HEK293 (cell line): ENCODE results near the gene SLCO6A1.
A peak's percentile ranks its signal among the peaks of the same experiment; 100 is the strongest.

Experiments used
- CTCF ChIA-PET: fragments of 350-600 bp; formaldehyde crosslinking; extraction: SDS; loops from one replicate; lab custom pipeline; 2021; ENCODE audit warnings: antibody characterized with exemption; lab: Yijun Ruan, JAX
- POLR2A ChIA-PET: fragments of 300-600 bp; formaldehyde crosslinking; extraction: SDS; loops from one replicate; lab custom pipeline; 2020; ENCODE audit warnings: antibody characterized with exemption, inconsistent platforms; lab: Yijun Ruan, JAX
- H3K27ac ChIP-seq: fragments of 200-500 bp; sonication (Bioruptor generic); 2 replicates; pipeline ENCODE4 v1.5.1; 2014; ENCODE audit warnings: low read depth, low read length, control low read depth, inconsistent platforms; ENCODE audit errors: extremely low read depth
- H3K36me3 ChIP-seq, 2 experiments: fragments of 200-500 bp in 1 of 2; sonication (Bioruptor generic) in 1 of 2; 1 replicate in 1 of 2; 2 replicates in 1 of 2; pipeline ENCODE4 v1.5.1; 2014 to 2017; ENCODE audit warnings: inconsistent platforms in 2 of 2, low read length in 2 of 2; ENCODE audit not compliant: control insufficient read depth in 2 of 2, insufficient read depth in 1 of 2
- H3K4me1 ChIP-seq: fragments of 200-500 bp; sonication (Bioruptor generic); 2 replicates; pipeline ENCODE4 v1.5.1; 2014; ENCODE audit warnings: mild to moderate bottlenecking, low read length, inconsistent platforms; ENCODE audit not compliant: control insufficient read depth, insufficient read depth
- H3K4me3 ChIP-seq: 2 replicates; pipeline ENCODE4 v1.5.1; 2011; ENCODE audit warnings: low read depth, mild to moderate bottlenecking, control low read depth, low read length, moderate library complexity
- H3K9me3 ChIP-seq: fragments of 200-500 bp; sonication (Bioruptor generic); 2 replicates; pipeline ENCODE4 v1.5.1; 2014; ENCODE audit warnings: low read depth, low read length, inconsistent platforms; ENCODE audit not compliant: control insufficient read depth, insufficient read depth
- BCL11B ChIP-seq: fragments of 450-650 bp; formaldehyde crosslinking; IDR thresholded peaks from 2 replicates; pipeline ENCODE4 v1.5.1; 2016; ENCODE audit warnings: low read depth, missing biosample characterization, missing genetic modification characterization
- HOXC10 ChIP-seq: sonication (generic); formaldehyde crosslinking; IDR thresholded peaks from 2 replicates; pipeline ENCODE4 v1.8.1; 2023; ENCODE audit warnings: mild to moderate bottlenecking, missing genetic modification reagents
- IKZF3 ChIP-seq: fragments of 450-650 bp; IDR thresholded peaks from 2 replicates; pipeline ENCODE4 v1.5.0; 2018; ENCODE audit warnings: missing biosample characterization, mild to moderate bottlenecking, missing genetic modification characterization, moderate library complexity
- PBX3 ChIP-seq: sonication (generic); formaldehyde crosslinking; IDR thresholded peaks from 2 replicates; pipeline ENCODE4 v1.8.1; 2022; ENCODE audit warnings: mild to moderate bottlenecking, moderate library complexity, missing genetic modification reagents
- SETDB1 ChIP-seq: IDR thresholded peaks from one replicate; pipeline ENCODE4 v1.6.1; 2017; ENCODE audit warnings: mild to moderate bottlenecking, low read length, moderate library complexity, mixed read lengths; ENCODE audit not compliant: insufficient read length
- TRIM28 ChIP-seq: IDR thresholded peaks from 2 replicates; pipeline ENCODE4 v1.6.1; 2011; ENCODE audit warnings: low read length, control low read depth, borderline replicate concordance
- WT1 ChIP-seq: fragments of 450-650 bp; formaldehyde crosslinking; IDR thresholded peaks from 2 replicates; pipeline ENCODE4 v1.5.1; 2016; ENCODE audit warnings: missing biosample characterization, missing genetic modification characterization
- ZFP41 ChIP-seq: fragments of 450-650 bp; formaldehyde crosslinking; IDR thresholded peaks from 2 replicates; pipeline ENCODE4 v1.5.1; 2016; ENCODE audit warnings: missing biosample characterization, missing genetic modification characterization, borderline replicate concordance
- ZNF114 ChIP-seq: fragments of 450-650 bp; formaldehyde crosslinking; IDR thresholded peaks from 2 replicates; pipeline ENCODE4 v1.5.0; 2017; ENCODE audit warnings: missing biosample characterization, missing genetic modification characterization
- ZNF140 ChIP-seq: fragments of 450-650 bp; formaldehyde crosslinking; IDR thresholded peaks from 2 replicates; pipeline ENCODE4 v1.5.1; 2016; ENCODE audit warnings: missing biosample characterization, missing genetic modification characterization
- ZNF174 ChIP-seq: fragments of 450-650 bp; formaldehyde crosslinking; IDR thresholded peaks from 2 replicates; pipeline ENCODE4 v1.5.0; 2017; ENCODE audit warnings: missing biosample characterization, mild to moderate bottlenecking, missing genetic modification characterization
- ZNF175 ChIP-seq: fragments of 450-650 bp; formaldehyde crosslinking; IDR thresholded peaks from 2 replicates; pipeline ENCODE4 v1.5.1; 2016; ENCODE audit warnings: missing biosample characterization, missing genetic modification characterization
- ZNF324 ChIP-seq: fragments of 450-650 bp; formaldehyde crosslinking; IDR thresholded peaks from 2 replicates; pipeline ENCODE4 v1.5.1; 2016; ENCODE audit warnings: missing biosample characterization, missing genetic modification characterization
- ZNF341 ChIP-seq: fragments of 450-650 bp; formaldehyde crosslinking; IDR thresholded peaks from 2 replicates; pipeline ENCODE4; 2016; ENCODE audit warnings: low read depth, missing biosample characterization, missing genetic modification characterization
- ZNF416 ChIP-seq: fragments of 450-650 bp; formaldehyde crosslinking; IDR thresholded peaks from 2 replicates; pipeline ENCODE4 v1.5.1; 2016; ENCODE audit warnings: missing biosample characterization, missing genetic modification characterization
- ZNF513 ChIP-seq: fragments of 450-650 bp; IDR thresholded peaks from 2 replicates; pipeline ENCODE4 v1.5.1; 2018; ENCODE audit warnings: missing biosample characterization, missing genetic modification characterization
- ZNF776 ChIP-seq: fragments of 450-650 bp; formaldehyde crosslinking; IDR thresholded peaks from 2 replicates; pipeline ENCODE4 v1.5.0; 2017; ENCODE audit warnings: missing biosample characterization, missing genetic modification characterization, borderline replicate concordance
- TF ChIP-seq, protein P1 (sequence below): fragments of 450-650 bp; formaldehyde crosslinking; IDR thresholded peaks from 2 replicates; pipeline ENCODE4 v1.5.1; 2016; ENCODE audit warnings: missing biosample characterization, missing genetic modification characterization
- TF ChIP-seq, protein P2 (sequence below): fragments of 450-650 bp; formaldehyde crosslinking; IDR thresholded peaks from 2 replicates; pipeline ENCODE4 v1.5.1; 2016; ENCODE audit warnings: missing biosample characterization, missing genetic modification characterization
- TF ChIP-seq, protein P3 (sequence below): fragments of 450-650 bp; formaldehyde crosslinking; IDR thresholded peaks from 2 replicates; pipeline ENCODE4 v1.5.1; 2016; ENCODE audit warnings: missing biosample characterization, missing genetic modification characterization
- TF ChIP-seq, protein P4 (sequence below): fragments of 450-650 bp; formaldehyde crosslinking; IDR thresholded peaks from 2 replicates; pipeline ENCODE4 v1.5.1; 2016; ENCODE audit warnings: missing biosample characterization, missing genetic modification characterization

Gene SLCO6A1

GRCh38 chr5:102532123-102532522 is 33.3 kb upstream of the SLCO6A1 start:
- POLR2A ChIA-PET = no interaction called here
- TF ChIP-seq HOXC10 (CRISPR knock-in tag) = no peak
- TF ChIP-seq, protein P1, sequence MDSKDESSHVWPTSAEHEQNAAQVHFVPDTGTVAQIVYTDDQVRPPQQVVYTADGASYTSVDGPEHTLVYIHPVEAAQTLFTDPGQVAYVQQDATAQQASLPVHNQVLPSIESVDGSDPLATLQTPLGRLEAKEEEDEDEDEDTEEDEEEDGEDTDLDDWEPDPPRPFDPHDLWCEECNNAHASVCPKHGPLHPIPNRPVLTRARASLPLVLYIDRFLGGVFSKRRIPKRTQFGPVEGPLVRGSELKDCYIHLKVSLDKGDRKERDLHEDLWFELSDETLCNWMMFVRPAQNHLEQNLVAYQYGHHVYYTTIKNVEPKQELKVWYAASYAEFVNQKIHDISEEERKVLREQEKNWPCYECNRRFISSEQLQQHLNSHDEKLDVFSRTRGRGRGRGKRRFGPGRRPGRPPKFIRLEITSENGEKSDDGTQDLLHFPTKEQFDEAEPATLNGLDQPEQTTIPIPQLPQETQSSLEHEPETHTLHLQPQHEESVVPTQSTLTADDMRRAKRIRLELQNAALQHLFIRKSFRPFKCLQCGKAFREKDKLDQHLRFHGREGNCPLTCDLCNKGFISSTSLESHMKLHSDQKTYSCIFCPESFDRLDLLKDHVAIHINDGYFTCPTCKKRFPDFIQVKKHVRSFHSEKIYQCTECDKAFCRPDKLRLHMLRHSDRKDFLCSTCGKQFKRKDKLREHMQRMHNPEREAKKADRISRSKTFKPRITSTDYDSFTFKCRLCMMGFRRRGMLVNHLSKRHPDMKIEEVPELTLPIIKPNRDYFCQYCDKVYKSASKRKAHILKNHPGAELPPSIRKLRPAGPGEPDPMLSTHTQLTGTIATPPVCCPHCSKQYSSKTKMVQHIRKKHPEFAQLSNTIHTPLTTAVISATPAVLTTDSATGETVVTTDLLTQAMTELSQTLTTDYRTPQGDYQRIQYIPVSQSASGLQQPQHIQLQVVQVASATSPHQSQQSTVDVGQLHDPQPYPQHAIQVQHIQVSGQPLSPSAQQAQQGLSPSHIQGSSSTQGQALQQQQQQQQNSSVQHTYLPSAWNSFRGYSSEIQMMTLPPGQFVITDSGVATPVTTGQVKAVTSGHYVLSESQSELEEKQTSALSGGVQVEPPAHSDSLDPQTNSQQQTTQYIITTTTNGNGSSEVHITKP (tag by site-specific recombination) = peak; percentile 49
- H3K27ac ChIP-seq = no peak overlapping the region
- H3K4me3 ChIP-seq = no peak overlapping the region
- no peaks in the 10 kb centered on the region for H3K4me1 ChIP-seq
- no peaks in the 10 kb centered on the region for H3K36me3 ChIP-seq
- CTCF ChIA-PET = interaction anchor here (0.7 to 1.1 kb wide), 2 partner anchors 18 to 608 kb away, joined by 3 read pairs; no protein-coding TSS in a partner anchor
- no peaks in the 10 kb centered on the region for H3K9me3 ChIP-seq

- TF ChIP-seq TRIM28 = no peak
- TF ChIP-seq, protein P2, sequence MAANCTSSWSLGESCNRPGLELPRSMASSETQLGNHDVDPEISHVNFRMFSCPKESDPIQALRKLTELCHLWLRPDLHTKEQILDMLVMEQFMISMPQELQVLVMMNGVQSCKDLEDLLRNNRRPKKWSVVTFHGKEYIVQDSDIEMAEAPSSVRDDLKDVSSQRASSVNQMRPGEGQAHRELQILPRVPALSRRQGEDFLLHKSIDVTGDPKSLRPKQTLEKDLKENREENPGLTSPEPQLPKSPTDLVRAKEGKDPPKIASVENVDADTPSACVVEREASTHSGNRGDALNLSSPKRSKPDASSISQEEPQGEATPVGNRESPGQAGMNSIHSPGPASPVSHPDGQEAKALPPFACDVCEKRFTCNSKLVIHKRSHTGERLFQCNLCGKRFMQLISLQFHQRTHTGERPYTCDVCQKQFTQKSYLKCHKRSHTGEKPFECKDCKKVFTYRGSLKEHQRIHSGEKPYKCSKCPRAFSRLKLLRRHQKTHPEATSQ = no peak
- no peak for TF ChIP-seq SETDB1
- TF ChIP-seq ZNF341 (tag by site-specific recombination) = no peak
- no peak for TF ChIP-seq ZNF324 (tag by site-specific recombination)
- no peak for TF ChIP-seq ZNF513
- TF ChIP-seq BCL11B (tag by site-specific recombination) = no peak
- TF ChIP-seq PBX3 (CRISPR knock-in tag) = no peak
- TF ChIP-seq, protein P1 (tag by site-specific recombination) = no peak
- TF ChIP-seq ZFP41 (tag by site-specific recombination) = no peak
- no peak for TF ChIP-seq IKZF3 (tag by site-specific recombination)
- TF ChIP-seq WT1 = no peak
- no peak for TF ChIP-seq ZNF175 (tag by site-specific recombination)
- TF ChIP-seq, protein P3, sequence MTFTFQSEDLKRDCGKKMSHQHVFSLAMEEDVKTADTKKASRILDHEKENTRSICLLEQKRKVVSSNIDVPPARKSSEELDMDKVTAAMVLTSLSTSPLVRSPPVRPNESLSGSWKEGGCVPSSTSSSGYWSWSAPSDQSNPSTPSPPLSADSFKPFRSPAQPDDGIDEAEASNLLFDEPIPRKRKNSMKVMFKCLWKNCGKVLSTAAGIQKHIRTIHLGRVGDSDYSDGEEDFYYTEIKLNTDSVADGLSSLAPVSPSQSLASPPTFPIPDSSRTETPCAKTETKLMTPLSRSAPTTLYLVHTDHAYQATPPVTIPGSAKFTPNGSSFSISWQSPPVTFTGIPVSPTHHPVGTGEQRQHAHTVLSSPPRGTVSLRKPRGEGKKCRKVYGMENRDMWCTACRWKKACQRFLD (tag by site-specific recombination) = no peak
- TF ChIP-seq, protein P4, sequence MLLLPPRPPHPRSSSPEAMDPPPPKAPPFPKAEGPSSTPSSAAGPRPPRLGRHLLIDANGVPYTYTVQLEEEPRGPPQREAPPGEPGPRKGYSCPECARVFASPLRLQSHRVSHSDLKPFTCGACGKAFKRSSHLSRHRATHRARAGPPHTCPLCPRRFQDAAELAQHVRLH (tag by site-specific recombination) = no peak
- TF ChIP-seq ZNF776 = no peak
- TF ChIP-seq ZNF174 (tag by site-specific recombination) = no peak
- TF ChIP-seq ZNF114 = no peak
- TF ChIP-seq ZNF416 (tag by site-specific recombination) = no peak
- TF ChIP-seq ZNF140 (tag by site-specific recombination) = no peak
- H3K9me3 ChIP-seq = no peaks in the 10 kb centered on the region
- POLR2A ChIA-PET = no interaction called here
Measured at GRCh38 chr5:102531506-102531905, 32.7 kb upstream of the SLCO6A1 start.

More at GRCh38 chr5:102531506-102531905, 32.7 kb upstream of the SLCO6A1 start:
- H3K36me3 ChIP-seq = no peaks in the 10 kb centered on the region
- no peak overlapping the region for H3K4me3 ChIP-seq
- no peak overlapping the region for H3K27ac ChIP-seq
- CTCF ChIA-PET = interaction anchor here (0.7 to 1.1 kb wide), 2 partner anchors 18 to 608 kb away, joined by 3 read pairs; no protein-coding TSS in a partner anchor
- H3K4me1 ChIP-seq = no peaks in the 10 kb centered on the region
